CD4-positive, CD25-positive, alpha-beta regulatory T cell (primary cell): ENCODE results near the gene LRRC32. TPM values are rescaled to one million over a fixed set of nuclear protein-coding genes. Genes with fewer than 3 reads are reported as not detected.

Experiments used
- ATAC-seq, 2 donors: fragments of 150-1000 bp; cut with Tn5 transposase; one replicate each; pipeline ENCODE4 v1.10.0; 2021; ENCODE audit warnings: low read depth in 2 of 2, moderate number of reproducible peaks in 2 of 2, moderate library complexity in 1 of 2
- DNase-seq, 3 donors: peaks; one replicate each; pipeline versions ENCODE4 v3.0.0 to v3.0.0-alpha.2; 2012 to 2022; ENCODE audit warnings: mixed read lengths in 1 of 3
- H3K27ac ChIP-seq: one replicate; pipeline ENCODE4 v1.7.0; 2013; ENCODE audit warnings: mild to moderate bottlenecking, low read length; ENCODE audit not compliant: insufficient read depth, poor library complexity, severe bottlenecking
- H3K27me3 ChIP-seq: one replicate; pipeline ENCODE4 v1.7.0; 2013; ENCODE audit warnings: low read length; ENCODE audit not compliant: control insufficient read depth, insufficient read depth
- H3K36me3 ChIP-seq: one replicate; pipeline ENCODE4 v1.7.0; 2013; ENCODE audit warnings: mild to moderate bottlenecking, low read length, moderate library complexity; ENCODE audit not compliant: control insufficient read depth, insufficient read depth
- H3K4me1 ChIP-seq: 2 replicates; pipeline ENCODE4 v1.7.0; 2013; ENCODE audit warnings: mild to moderate bottlenecking, low read length; ENCODE audit not compliant: insufficient read depth, control insufficient read depth, poor library complexity, severe bottlenecking
- H3K4me3 ChIP-seq: one replicate; pipeline ENCODE4 v1.7.0; 2013; ENCODE audit warnings: low read depth, mild to moderate bottlenecking, low read length, moderate library complexity
- H3K9me3 ChIP-seq, 2 experiments: 1 replicate in 1 of 2; 2 replicates in 1 of 2; pipeline ENCODE4 v1.7.0; 2013; ENCODE audit warnings: low read length in 2 of 2, mild to moderate bottlenecking in 1 of 2, moderate library complexity in 1 of 2; ENCODE audit not compliant: control insufficient read depth in 2 of 2
- H3K27ac Mint-ChIP-seq, 3 donors: one replicate each; pipeline ENCODE4 v1.8.0; 2020 to 2022; ENCODE audit warnings: mild to moderate bottlenecking in 3 of 3, mixed read lengths in 3 of 3, moderate library complexity in 2 of 3
- H3K27me3 Mint-ChIP-seq: one replicate; pipeline ENCODE4 v1.8.0; 2022; ENCODE audit warnings: mild to moderate bottlenecking, mixed read lengths
- H3K36me3 Mint-ChIP-seq: one replicate; pipeline ENCODE4 v1.8.0; 2020; ENCODE audit warnings: mixed read lengths
- H3K4me1 Mint-ChIP-seq, 4 donors: one replicate each; pipeline ENCODE4 v1.8.0; 2020 to 2022; ENCODE audit warnings: mixed read lengths in 4 of 4, mild to moderate bottlenecking in 1 of 4
- H3K4me3 Mint-ChIP-seq, 4 donors: one replicate each; pipeline ENCODE4 v1.8.0; 2020 to 2022; ENCODE audit warnings: mild to moderate bottlenecking in 4 of 4, mixed read lengths in 4 of 4, moderate library complexity in 3 of 4
- H3K9me3 Mint-ChIP-seq, 7 donors: one replicate each; pipeline ENCODE4 v1.8.0; 2020 to 2022; ENCODE audit warnings: mixed read lengths in 7 of 7, mild to moderate bottlenecking in 3 of 7, moderate library complexity in 2 of 7
- polyA plus RNA-seq, 4 donors: library from polyadenylated mRNA; unstranded; fragments of 300-500 nt; fragmentation: Illumina TruSeq; gene quantifications; one replicate each; pipeline ENCODE4 v1.2.3, GENCODE V29; 2021
- total RNA-seq: library from RNA; stranded (reverse); gene quantifications from one replicate; pipeline ENCODE4 v1.2.3, GENCODE V29; 2022

Gene LRRC32
- total and polyA plus RNA-seq, 5 donors from 2014 or later: 5.0 to 71.4 (median 6.2) TPM

DNA sequence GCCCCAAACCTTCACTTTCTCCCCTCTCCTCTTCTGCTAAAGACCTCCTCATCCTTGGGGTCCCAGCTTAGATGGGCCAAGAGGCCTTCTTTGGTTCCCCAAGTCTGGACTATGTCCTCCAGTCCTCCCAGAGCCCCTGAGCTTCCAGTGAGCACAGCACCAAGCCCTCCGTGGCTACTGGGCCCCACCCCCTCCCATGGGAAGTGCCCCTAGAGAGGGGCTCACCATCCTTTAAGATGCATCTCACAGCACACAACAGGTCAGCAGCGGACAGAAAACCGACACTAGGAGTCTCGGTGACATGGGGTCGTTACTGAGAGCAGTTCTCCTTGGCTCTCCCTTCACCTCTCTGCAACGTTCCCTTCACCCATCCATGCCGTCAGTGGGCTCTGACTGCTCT, 2.7 kb downstream of the LRRC32 start:
- peak overlapping the region; percentile 89 to 98 (median 98) for H3K27ac Mint-ChIP-seq
- Histone ChIP-seq H3K27me3 (no peaks in the 10 kb centered on the region), H3K4me3 (peak overlapping the region; percentile 81), H3K27ac (peak overlapping the region; percentile 87), H3K4me1 (peaks cover 85% of the 10 kb centered on the region), H3K36me3 (peaks cover 8% of the 10 kb centered on the region), H3K9me3 (no peaks in the 10 kb centered on the region)
- no peaks in the 10 kb centered on the region for H3K36me3 Mint-ChIP-seq
- H3K9me3 Mint-ChIP-seq: peaks cover 0 to 1% (median 0%) of the 10 kb centered on the region in 7 donors
- DNase-seq (no peak), ATAC-seq (no peak)
- H3K27me3 Mint-ChIP-seq: no peaks in the 10 kb centered on the region
- H3K4me1 Mint-ChIP-seq: peaks cover 9 to 85% (median 63%) of the 10 kb centered on the region in 4 donors
- peak overlapping the region; percentile 82 to 96 (median 92) for H3K4me3 Mint-ChIP-seq

DNA sequence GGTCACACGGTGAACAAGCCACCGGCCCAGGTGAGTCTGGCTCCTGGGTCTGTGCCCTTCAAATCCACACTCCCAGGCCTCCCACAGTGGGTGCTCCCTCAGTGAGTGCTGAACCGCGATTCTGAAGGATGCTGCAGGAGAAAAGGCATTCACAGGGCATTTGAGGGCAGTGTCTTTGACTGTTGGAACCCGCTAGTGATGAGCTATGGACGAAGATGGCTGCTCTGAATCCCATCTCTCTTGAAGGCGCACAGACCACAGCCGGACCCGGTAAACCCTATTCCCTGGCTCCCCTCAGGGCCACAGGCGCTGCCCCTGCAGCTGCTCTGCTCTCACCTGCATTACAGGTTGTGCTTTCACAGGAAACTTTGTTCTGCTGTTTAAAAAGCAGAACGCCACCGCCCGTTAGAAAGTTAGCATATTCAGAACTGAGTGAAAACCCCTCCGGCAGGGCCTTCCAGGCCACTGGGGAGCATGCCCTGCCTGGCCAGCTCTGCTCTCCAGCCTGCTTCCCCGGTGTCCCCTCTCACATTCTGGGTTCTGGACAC, 3.2 kb downstream of the LRRC32 start:
- DNase-seq: peak in 2 of 3 donors; percentile 35 to 51
- Mint-ChIP-seq H3K36me3 (no peaks in the 10 kb centered on the region), H3K4me3 (peak overlapping the region; percentile 82 to 96 (median 92)), H3K27me3 (no peaks in the 10 kb centered on the region), H3K4me1 (peaks cover 6 to 80% (median 61%) of the 10 kb centered on the region in 4 donors), H3K9me3 (peaks cover 0 to 1% (median 0%) of the 10 kb centered on the region in 7 donors), H3K27ac (peak overlapping the region; percentile 89 to 98 (median 98))
- Histone ChIP-seq H3K27ac (peak overlapping the region; percentile 87), H3K9me3 (no peaks in the 10 kb centered on the region), H3K27me3 (no peaks in the 10 kb centered on the region), H3K36me3 (peaks cover 8% of the 10 kb centered on the region), H3K4me3 (peak overlapping the region; percentile 81), H3K4me1 (peaks cover 80% of the 10 kb centered on the region)
- peak in 1 of 2 donors; percentile 28 for ATAC-seq

DNA sequence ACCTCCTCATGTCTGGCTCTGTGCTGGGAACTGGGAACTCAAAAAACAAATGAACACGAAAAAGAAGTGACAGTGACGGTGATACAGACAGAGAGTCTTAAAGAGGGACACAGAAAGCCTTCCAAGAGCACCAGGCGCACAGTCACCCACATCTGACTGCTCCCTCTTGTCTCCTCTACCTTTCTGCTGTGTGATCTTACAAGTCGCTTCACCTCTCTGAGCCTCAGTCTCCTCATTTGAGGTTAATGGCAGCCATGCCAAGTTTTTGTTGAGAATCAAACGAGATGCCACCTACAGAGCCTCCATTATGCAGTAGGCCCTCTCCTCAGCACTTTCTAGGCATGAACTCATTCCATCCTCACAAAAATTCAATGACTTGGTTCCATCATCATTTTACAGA, 3.7 kb downstream of the LRRC32 start:
- DNase-seq (no peak), ATAC-seq (no peak)
- Histone ChIP-seq H3K4me1 (peaks cover 75% of the 10 kb centered on the region), H3K27me3 (no peaks in the 10 kb centered on the region), H3K36me3 (peaks cover 13% of the 10 kb centered on the region), H3K27ac (peak overlapping the region; percentile 87), H3K4me3 (peak overlapping the region; percentile 81), H3K9me3 (no peaks in the 10 kb centered on the region)
- peak overlapping the region; percentile 89 to 98 (median 98) for H3K27ac Mint-ChIP-seq
- H3K27me3 Mint-ChIP-seq: no peaks in the 10 kb centered on the region
- peak overlapping the region; percentile 82 to 96 (median 92) for H3K4me3 Mint-ChIP-seq
- H3K4me1 Mint-ChIP-seq: peaks cover 6 to 75% (median 57%) of the 10 kb centered on the region in 4 donors
- no peaks in the 10 kb centered on the region for H3K36me3 Mint-ChIP-seq
- peaks cover 0 to 1% (median 0%) of the 10 kb centered on the region in 7 donors for H3K9me3 Mint-ChIP-seq

DNA sequence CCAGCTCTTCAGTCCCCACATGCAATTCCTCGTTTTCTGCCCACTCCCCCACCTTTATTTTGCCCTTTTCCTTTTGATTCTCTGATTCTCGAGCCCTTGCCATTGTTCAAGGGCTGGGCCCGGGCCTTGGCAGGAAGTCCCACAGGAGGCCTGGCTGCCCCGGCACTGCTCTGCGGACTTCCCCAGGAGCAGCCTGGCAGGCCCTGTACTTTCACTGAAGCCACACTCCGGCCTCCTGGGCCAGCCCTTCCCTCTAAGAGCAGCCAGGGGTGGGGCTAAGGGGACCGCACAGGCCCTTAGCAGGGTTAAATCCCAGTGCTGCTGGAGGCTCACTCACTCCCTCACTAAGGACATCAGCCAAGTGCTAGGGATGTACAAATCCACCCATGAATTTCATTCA, 4.1 kb downstream of the LRRC32 start:
- Histone ChIP-seq H3K36me3 (peaks cover 13% of the 10 kb centered on the region), H3K27ac (peak overlapping the region; percentile 87), H3K4me1 (peaks cover 71% of the 10 kb centered on the region), H3K4me3 (peak overlapping the region; percentile 81), H3K9me3 (no peaks in the 10 kb centered on the region), H3K27me3 (no peaks in the 10 kb centered on the region)
- Mint-ChIP-seq H3K36me3 (no peaks in the 10 kb centered on the region), H3K27me3 (no peaks in the 10 kb centered on the region), H3K9me3 (no peaks in the 10 kb centered on the region), H3K4me1 (peaks cover 6 to 70% (median 53%) of the 10 kb centered on the region in 4 donors), H3K27ac (peak overlapping the region; percentile 89 to 98 (median 98)), H3K4me3 (peak overlapping the region; percentile 82 to 96 (median 92))
- DNase-seq (peak in 1 of 3 donors; percentile 55), ATAC-seq (no peak)

DNA sequence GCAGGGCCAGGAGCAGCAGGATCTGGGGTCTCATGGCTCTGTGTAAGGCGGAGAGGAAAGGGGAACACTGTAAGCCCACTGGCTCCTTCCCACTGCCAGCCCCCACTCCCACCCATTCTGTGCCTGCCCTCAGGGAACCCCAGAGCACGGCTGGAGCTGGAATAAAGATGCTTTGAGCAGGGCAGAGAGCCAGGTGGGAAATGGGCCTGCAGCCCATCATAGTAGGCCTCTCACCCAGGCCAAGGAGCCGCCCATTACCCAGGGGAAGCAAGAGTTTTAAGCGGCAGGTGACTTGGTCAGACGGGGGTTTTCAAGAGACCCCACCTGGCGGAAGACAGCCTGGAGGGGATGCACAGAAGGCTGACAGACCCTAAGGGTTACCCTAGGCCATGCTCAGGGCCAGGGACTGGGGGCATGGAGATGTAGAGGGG, 4.6 kb downstream of the LRRC32 start:
- Mint-ChIP-seq H3K27me3 (no peaks in the 10 kb centered on the region), H3K27ac (peak overlapping the region; percentile 98), H3K36me3 (no peaks in the 10 kb centered on the region), H3K4me3 (peak overlapping the region; percentile 82 to 96 (median 86)), H3K9me3 (no peaks in the 10 kb centered on the region), H3K4me1 (peaks cover 6 to 67% (median 50%) of the 10 kb centered on the region in 4 donors)
- H3K27me3 ChIP-seq: no peaks in the 10 kb centered on the region
- peaks cover 15% of the 10 kb centered on the region for H3K36me3 ChIP-seq
- H3K9me3 ChIP-seq: no peaks in the 10 kb centered on the region
- peak overlapping the region; percentile 26 for H3K4me3 ChIP-seq
- peaks cover 66% of the 10 kb centered on the region for H3K4me1 ChIP-seq
- peak overlapping the region; percentile 87 for H3K27ac ChIP-seq
- ATAC-seq (no peak), DNase-seq (no peak)

DNA sequence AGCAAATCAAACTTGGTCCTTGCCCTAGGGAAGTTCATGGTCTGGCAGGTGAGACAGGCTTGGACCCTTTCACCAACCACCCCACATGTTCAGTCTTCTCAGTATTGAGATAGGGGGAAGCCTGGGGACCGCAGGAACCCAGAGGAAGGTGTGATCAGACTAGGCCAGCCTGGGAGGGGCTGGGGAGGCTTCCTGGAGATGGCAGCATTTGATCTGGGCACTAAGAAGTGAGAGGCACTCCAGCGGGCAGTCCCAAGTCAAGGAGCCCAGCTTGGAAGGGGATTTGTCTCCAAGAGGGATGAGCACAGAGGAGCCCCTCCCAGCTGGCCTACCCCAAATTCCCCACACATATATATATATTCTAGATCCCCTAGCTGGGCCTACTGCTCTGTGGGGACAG, 5.4 kb downstream of the LRRC32 start:
- Mint-ChIP-seq H3K27ac (peak overlapping the region; percentile 96 to 98 (median 98)), H3K27me3 (no peaks in the 10 kb centered on the region), H3K4me3 (peak overlapping the region; percentile 61 to 88 (median 78)), H3K4me1 (peaks cover 6 to 67% (median 50%) of the 10 kb centered on the region in 4 donors), H3K9me3 (no peaks in the 10 kb centered on the region), H3K36me3 (no peaks in the 10 kb centered on the region)
- DNase-seq (peak in 1 of 3 donors; percentile 64), ATAC-seq (peak; percentile 23 to 24)
- Histone ChIP-seq H3K4me3 (peak overlapping the region; percentile 27), H3K27ac (peak overlapping the region; percentile 87), H3K36me3 (peaks cover 21% of the 10 kb centered on the region), H3K9me3 (no peaks in the 10 kb centered on the region), H3K4me1 (peaks cover 64% of the 10 kb centered on the region), H3K27me3 (no peaks in the 10 kb centered on the region)

DNA sequence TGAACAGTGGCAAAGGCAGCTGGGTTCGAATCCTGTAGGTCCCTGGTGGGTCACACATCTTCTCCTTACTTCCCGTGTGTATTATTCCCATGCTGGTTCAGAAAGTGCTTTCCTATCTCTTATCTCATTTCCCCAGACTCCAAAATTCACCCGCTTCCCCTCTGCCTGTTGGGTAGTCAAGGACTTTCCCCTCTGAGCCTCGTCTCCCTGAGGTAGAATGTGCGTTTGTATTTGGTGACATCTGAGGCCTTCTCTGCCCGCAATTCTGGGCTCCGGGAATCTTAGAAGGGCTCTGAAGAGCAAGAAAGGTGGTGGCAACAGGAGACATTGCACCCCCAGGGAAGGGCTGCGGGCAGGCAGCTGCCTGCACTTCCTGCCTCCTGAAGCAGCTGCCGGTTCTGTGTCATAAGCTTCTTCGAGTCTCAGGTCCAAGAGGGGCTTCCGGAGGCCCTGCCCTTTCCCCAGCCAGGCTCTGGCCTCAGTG, 5.9 kb downstream of the LRRC32 start:
- Histone ChIP-seq H3K27me3 (no peaks in the 10 kb centered on the region), H3K4me1 (peaks cover 58% of the 10 kb centered on the region), H3K9me3 (no peaks in the 10 kb centered on the region), H3K27ac (peak overlapping the region; percentile 87), H3K4me3 (peak overlapping the region; percentile 27), H3K36me3 (peaks cover 25% of the 10 kb centered on the region)
- DNase-seq: peak; percentile 33 to 82 (median 45)
- Mint-ChIP-seq H3K27me3 (no peaks in the 10 kb centered on the region), H3K4me3 (peak overlapping the region; percentile 61 to 88 (median 78)), H3K27ac (peak overlapping the region; percentile 96 to 98 (median 98)), H3K9me3 (no peaks in the 10 kb centered on the region), H3K36me3 (no peaks in the 10 kb centered on the region), H3K4me1 (peaks cover 6 to 62% (median 46%) of the 10 kb centered on the region in 4 donors)
- peak; percentile 62 to 64 for ATAC-seq
